Keratinocyte (primary cell): ENCODE results near the gene METTL25B. TPM values are rescaled to one million over a fixed set of nuclear protein-coding genes. Genes with fewer than 3 reads are reported as not detected.

Experiments
- DNase-seq: peaks from one replicate; pipeline ENCODE4 v3.0.0-alpha.2; 2011; ENCODE audit warnings: low read depth, missing footprints, low spot score
- FAIRE-seq: peaks from 2 replicates; lab custom pipeline; 2011; peaks lifted over from hg19 to GRCh38; lab: Jason Lieb, UNC
- H2AFZ ChIP-seq: 2 replicates; pipeline ENCODE4 v1.6.0; 2012; ENCODE audit warnings: low read length, control low read depth, inconsistent platforms; ENCODE audit not compliant: control insufficient read depth
- H3K27ac ChIP-seq: 2 replicates; pipeline ENCODE4 v1.5.1; 2011; ENCODE audit warnings: low read length; ENCODE audit not compliant: control insufficient read depth, insufficient read depth
- H3K27me3 ChIP-seq: 3 replicates; pipeline ENCODE4 v1.6.0; 2011; ENCODE audit warnings: low read length; ENCODE audit not compliant: control insufficient read depth, insufficient read depth; ENCODE audit errors: extremely low read depth
- H3K36me3 ChIP-seq, 2 experiments: 2 replicates in 1 of 2; 3 replicates in 1 of 2; pipeline ENCODE4 v1.5.1; 2011; ENCODE audit warnings: low read length in 2 of 2, mild to moderate bottlenecking in 1 of 2; ENCODE audit not compliant: control insufficient read depth in 2 of 2, insufficient read depth in 2 of 2; ENCODE audit errors: extremely low read depth in 1 of 2
- H3K4me1 ChIP-seq: 3 replicates; pipeline ENCODE4 v1.5.1; 2011; ENCODE audit warnings: low read length; ENCODE audit not compliant: control insufficient read depth, insufficient read depth; ENCODE audit errors: extremely low read depth
- H3K4me2 ChIP-seq: 3 replicates; pipeline ENCODE4 v1.6.0; 2011; ENCODE audit warnings: low read depth, low read length; ENCODE audit not compliant: control insufficient read depth, insufficient read depth; ENCODE audit errors: extremely low read depth
- H3K4me3 ChIP-seq, 3 experiments: fragments of 200-600 bp in 1 of 3; sonication (generic) in 1 of 3; 2 replicates in 2 of 3; 3 replicates in 1 of 3; pipeline ENCODE4 v1.5.1; 2011 to 2016; ENCODE audit warnings: low read length in 3 of 3, mild to moderate bottlenecking in 3 of 3, control low read depth in 2 of 3, inconsistent platforms in 1 of 3, low read depth in 1 of 3, mixed read lengths in 1 of 3, mixed run types in 1 of 3, moderate library complexity in 1 of 3; ENCODE audit not compliant: control insufficient read depth in 2 of 3, insufficient read depth in 2 of 3; ENCODE audit errors: extremely low read depth in 1 of 3
- H3K79me2 ChIP-seq: 2 replicates; pipeline ENCODE4 v1.6.0; 2012; ENCODE audit warnings: low read length; ENCODE audit not compliant: control insufficient read depth, insufficient read depth
- H3K9ac ChIP-seq: 3 replicates; pipeline ENCODE4 v1.6.0; 2011; ENCODE audit warnings: low read length; ENCODE audit not compliant: control insufficient read depth, insufficient read depth; ENCODE audit errors: extremely low read depth
- H3K9me1 ChIP-seq: 3 replicates; pipeline ENCODE4 v1.6.0; 2011; ENCODE audit warnings: low read length; ENCODE audit not compliant: control insufficient read depth, insufficient read depth; ENCODE audit errors: extremely low read depth
- H3K9me3 ChIP-seq: 2 replicates; pipeline ENCODE4 v1.5.1; 2012; ENCODE audit warnings: low read depth, low read length; ENCODE audit not compliant: control insufficient read depth
- H4K20me1 ChIP-seq: 3 replicates; pipeline ENCODE4 v1.6.0; 2011; ENCODE audit warnings: low read length; ENCODE audit not compliant: control insufficient read depth, insufficient read depth; ENCODE audit errors: extremely low read depth
- EZH2 ChIP-seq: IDR thresholded peaks from one replicate; pipeline ENCODE4 v1.6.1; 2012; ENCODE audit warnings: inconsistent platforms, mild to moderate bottlenecking, low read length, moderate library complexity
- dilution Hi-C: fragments of 300-500 bp; cut with MboI; formaldehyde crosslinking; loops from one replicate; pipeline ENCODE4 v1.7.0; 2020; ENCODE audit warnings: low sequenced_read_pairs; ENCODE audit not compliant: extremely low pct_ligation_motif_present
- polyA plus RNA-seq, 5 experiments: library from polyadenylated mRNA; depleted of rRNA in 3 of 5; stranded (reverse) in 3 of 5; stranded (forward) in 1 of 5; unstranded in 1 of 5; fragments of >200 nt; gene quantifications; 1 replicate in 1 of 5; 2 replicates in 3 of 5; 3 replicates in 1 of 5; pipeline versions ENCODE4 v1.2.1 to v1.2.3, GENCODE V29; 2011 to 2012; ENCODE audit warnings: missing spikeins in 2 of 5, low read depth in 1 of 5, low replicate concordance in 1 of 5
- TF ChIP-seq, protein P1 (sequence below), 3 experiments: IDR thresholded peaks in 1 of 3; conservative IDR thresholded peaks in 1 of 3; optimal IDR thresholded peaks in 1 of 3; 2 replicates in 2 of 3; 3 replicates in 1 of 3; pipeline versions ENCODE3 to v1.5.1; 2011; ENCODE audit warnings: low read length in 3 of 3, mild to moderate bottlenecking in 3 of 3, moderate library complexity in 2 of 3, control low read depth in 1 of 3, inconsistent platforms in 1 of 3; ENCODE audit not compliant: insufficient read depth in 2 of 3; ENCODE audit errors: extremely low read depth in 1 of 3

Gene METTL25B
- polyA plus RNA-seq, 1 donor (not counting 4 experiments of a cell fraction or from before 2014, with no cell fraction given), result 6.0 TPM

- dilution Hi-C loops, result no loop called here
- peak overlapping the region; percentile 100 for H3K4me2 ChIP-seq
- H3K79me2 ChIP-seq, result peaks cover 71% of the 10 kb centered on the region
- peak overlapping the region; percentile 100 for H3K9ac ChIP-seq
- FAIRE-seq, result no peak
- H3K9me3 ChIP-seq, result no peaks in the 10 kb centered on the region
- H3K36me3 ChIP-seq, result peaks cover 8 to 21% of the 10 kb centered on the region in 2 experiments
- no peak overlapping the region for H2AFZ ChIP-seq
- H3K4me1 ChIP-seq, result peaks cover 46% of the 10 kb centered on the region
- H4K20me1 ChIP-seq, result no peaks in the 10 kb centered on the region
- no peaks in the 10 kb centered on the region for H3K27me3 ChIP-seq
- peak overlapping the region; percentile 88 to 99 (median 97) for H3K4me3 ChIP-seq
- H3K27ac ChIP-seq, result peak overlapping the region; percentile 98
- no peaks in the 10 kb centered on the region for H3K9me1 ChIP-seq
- peak; percentile 81 for DNase-seq
- no peak for TF ChIP-seq EZH2
- TF ChIP-seq, protein P1, sequence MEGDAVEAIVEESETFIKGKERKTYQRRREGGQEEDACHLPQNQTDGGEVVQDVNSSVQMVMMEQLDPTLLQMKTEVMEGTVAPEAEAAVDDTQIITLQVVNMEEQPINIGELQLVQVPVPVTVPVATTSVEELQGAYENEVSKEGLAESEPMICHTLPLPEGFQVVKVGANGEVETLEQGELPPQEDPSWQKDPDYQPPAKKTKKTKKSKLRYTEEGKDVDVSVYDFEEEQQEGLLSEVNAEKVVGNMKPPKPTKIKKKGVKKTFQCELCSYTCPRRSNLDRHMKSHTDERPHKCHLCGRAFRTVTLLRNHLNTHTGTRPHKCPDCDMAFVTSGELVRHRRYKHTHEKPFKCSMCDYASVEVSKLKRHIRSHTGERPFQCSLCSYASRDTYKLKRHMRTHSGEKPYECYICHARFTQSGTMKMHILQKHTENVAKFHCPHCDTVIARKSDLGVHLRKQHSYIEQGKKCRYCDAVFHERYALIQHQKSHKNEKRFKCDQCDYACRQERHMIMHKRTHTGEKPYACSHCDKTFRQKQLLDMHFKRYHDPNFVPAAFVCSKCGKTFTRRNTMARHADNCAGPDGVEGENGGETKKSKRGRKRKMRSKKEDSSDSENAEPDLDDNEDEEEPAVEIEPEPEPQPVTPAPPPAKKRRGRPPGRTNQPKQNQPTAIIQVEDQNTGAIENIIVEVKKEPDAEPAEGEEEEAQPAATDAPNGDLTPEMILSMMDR (optimal IDR thresholded peaks at IDR 0.05 in 1 of 3, IDR thresholded peaks at IDR 0.05 in 1 of 3, conservative IDR thresholded peaks at IDR 0.05 in 1 of 3; ENCODE audit: extremely low read depth in 1 of 3, insufficient read depth in 2 of 3, low read length in 3 of 3), result no peak
Measured at GRCh38 chr1:156750191-156750672, 22.0 kb downstream of the METTL25B start.

- dilution Hi-C loops, result no loop called here
- H3K27me3 ChIP-seq, result no peaks in the 10 kb centered on the region
- no peak for TF ChIP-seq EZH2
- TF ChIP-seq, protein P1 (optimal IDR thresholded peaks at IDR 0.05 in 1 of 3, IDR thresholded peaks at IDR 0.05 in 1 of 3, conservative IDR thresholded peaks at IDR 0.05 in 1 of 3; ENCODE audit: extremely low read depth in 1 of 3, insufficient read depth in 2 of 3, low read length in 3 of 3), result no peak
- H3K4me1 ChIP-seq, result peaks cover 43% of the 10 kb centered on the region
- peak overlapping the region; percentile 100 for H3K4me2 ChIP-seq
- no peaks in the 10 kb centered on the region for H4K20me1 ChIP-seq
- H3K4me3 ChIP-seq, result peak overlapping the region; percentile 88 to 99 (median 97)
- H3K9me3 ChIP-seq, result no peaks in the 10 kb centered on the region
- DNase-seq (no peak), FAIRE-seq (no peak)
- H3K9me1 ChIP-seq, result no peaks in the 10 kb centered on the region
- H3K36me3 ChIP-seq, result peaks cover 3 to 17% of the 10 kb centered on the region in 2 experiments
- H2AFZ ChIP-seq, result no peak overlapping the region
- H3K27ac ChIP-seq, result peak overlapping the region; percentile 98
- H3K9ac ChIP-seq, result peak overlapping the region; percentile 100
- H3K79me2 ChIP-seq, result peaks cover 65% of the 10 kb centered on the region
Measured at GRCh38 chr1:156750711-156751450, 22.6 kb downstream of the METTL25B start.
